Neural cell (in vitro differentiated cells): ENCODE data around the gene CASP2. TPM values are rescaled to one million over a fixed set of nuclear protein-coding genes. Genes with fewer than 3 reads are reported as not detected.

Source experiments
- H2AFZ ChIP-seq: fragments of 200-600, 300-800 bp; sonication (generic), shearing (Covaris generic); 2 replicates; pipeline ENCODE4 v1.6.0; 2014; ENCODE audit warnings: low read depth, mild to moderate bottlenecking, antibody characterized with exemption, low read length, moderate library complexity
- H3F3A ChIP-seq: fragments of 200-600 bp; shearing (Covaris generic); 2 replicates; pipeline ENCODE4 v1.6.1; 2016; ENCODE audit warnings: mild to moderate bottlenecking, moderate library complexity, mixed read lengths, antibody characterized with exemption, low read length; ENCODE audit not compliant: insufficient read depth, poor library complexity, severe bottlenecking
- H3K27ac ChIP-seq: fragments of 200-600, 300-800 bp; sonication (generic), shearing (Covaris generic); 2 replicates; pipeline ENCODE4 v1.5.1; 2014; ENCODE audit warnings: mild to moderate bottlenecking, low read length, moderate library complexity
- H3K27me3 ChIP-seq: fragments of 300-800, 200-600 bp; sonication (generic), shearing (Covaris generic); 2 replicates; pipeline ENCODE4 v1.6.0; 2014; ENCODE audit warnings: mild to moderate bottlenecking, low read depth, low read length, moderate library complexity; ENCODE audit not compliant: insufficient read depth
- H3K36me3 ChIP-seq: fragments of 300-800, 200-600 bp; sonication (generic), shearing (Covaris generic); 2 replicates; pipeline ENCODE4 v1.5.1; 2014; ENCODE audit warnings: mild to moderate bottlenecking, antibody characterized with exemption, low read length, moderate library complexity; ENCODE audit not compliant: insufficient read depth
- H3K4me2 ChIP-seq: fragments of 300-800, 200-600 bp; sonication (generic), shearing (Covaris generic); 2 replicates; pipeline ENCODE4 v1.6.0; 2014; ENCODE audit warnings: mild to moderate bottlenecking, low read length
- H3K4me3 ChIP-seq: fragments of 300-800, 200-600 bp; sonication (generic), shearing (Covaris generic); 2 replicates; pipeline ENCODE4 v1.5.1; 2014; ENCODE audit warnings: mild to moderate bottlenecking, low read length, moderate library complexity
- H3K79me2 ChIP-seq: fragments of 200-600 bp; shearing (Covaris generic); replicated peaks from 2 replicates; pipeline ENCODE4 v1.6.0; 2014; ENCODE audit warnings: mild to moderate bottlenecking, low read length, moderate library complexity; ENCODE audit not compliant: insufficient read depth
- H3K9ac ChIP-seq: fragments of 300-800, 200-600 bp; sonication (generic), shearing (Covaris generic); 2 replicates; pipeline ENCODE4 v1.6.1; 2016; ENCODE audit warnings: mild to moderate bottlenecking, low read length, mixed read lengths
- H3K9me2 ChIP-seq: fragments of 200-600 bp; shearing (Covaris generic); 2 replicates; pipeline ENCODE4 v1.6.1; 2016; ENCODE audit warnings: mild to moderate bottlenecking, low read length, mixed read lengths; ENCODE audit not compliant: insufficient read depth
- H3K9me3 ChIP-seq: fragments of 200-600, 300-800 bp; sonication (generic), shearing (Covaris generic); 2 replicates; pipeline ENCODE4 v1.6.1; 2016; ENCODE audit warnings: mild to moderate bottlenecking, mixed run types, low read length, moderate library complexity, mixed read lengths
- H4K20me1 ChIP-seq: fragments of 200-600 bp; shearing (Covaris generic); 2 replicates; pipeline ENCODE4 v1.6.1; 2016; ENCODE audit warnings: mild to moderate bottlenecking, mixed run types; ENCODE audit not compliant: insufficient read depth
- CTCF ChIP-seq: fragments of 450-650 bp; IDR thresholded peaks from 2 replicates; pipeline ENCODE4 v1.5.1; 2014; ENCODE audit warnings: antibody characterized with exemption, mild to moderate bottlenecking, moderate library complexity; ENCODE audit not compliant: poor library complexity, severe bottlenecking
- EZH2 ChIP-seq: fragments of 200-600, 300-800 bp; shearing (Covaris generic), sonication (generic); IDR thresholded peaks from 2 replicates; pipeline ENCODE4 v1.6.1; 2014; ENCODE audit warnings: antibody characterized with exemption, low read length, borderline replicate concordance, mild to moderate bottlenecking; ENCODE audit not compliant: insufficient read depth, poor library complexity, severe bottlenecking
- MXI1 ChIP-seq: fragments of 450-650 bp; conservative IDR thresholded peaks from 2 replicates; pipeline ENCODE4 v1.6.1; 2014; ENCODE audit warnings: antibody characterized with exemption, mild to moderate bottlenecking; ENCODE audit not compliant: poor library complexity, severe bottlenecking
- RAD21 ChIP-seq: fragments of 450-650 bp; conservative IDR thresholded peaks from 2 replicates; pipeline ENCODE4 v1.6.1; 2014; ENCODE audit warnings: antibody characterized with exemption, mild to moderate bottlenecking, moderate library complexity
- SMC3 ChIP-seq: fragments of 450-650 bp; conservative IDR thresholded peaks from 2 replicates; pipeline ENCODE4 v1.6.1; 2014; ENCODE audit warnings: antibody characterized with exemption, mild to moderate bottlenecking, moderate library complexity; ENCODE audit not compliant: poor library complexity
- TAF1 ChIP-seq: IDR thresholded peaks from 2 replicates; pipeline ENCODE4 v1.6.1; 2012; ENCODE audit warnings: low read depth
- polyA plus RNA-seq: library from polyadenylated mRNA; depleted of rRNA; stranded (reverse); fragments of >200 nt; gene quantifications from 2 replicates; pipeline ENCODE4 v1.2.3, GENCODE V29; 2014
- TF ChIP-seq, protein P1 (sequence below): IDR thresholded peaks from 2 replicates; pipeline ENCODE4 v1.6.1; 2012; ENCODE audit warnings: borderline replicate concordance

CASP2 gene
- polyA plus RNA-seq, 1 donor from 2014 or later, result 9.0 TPM

DNA sequence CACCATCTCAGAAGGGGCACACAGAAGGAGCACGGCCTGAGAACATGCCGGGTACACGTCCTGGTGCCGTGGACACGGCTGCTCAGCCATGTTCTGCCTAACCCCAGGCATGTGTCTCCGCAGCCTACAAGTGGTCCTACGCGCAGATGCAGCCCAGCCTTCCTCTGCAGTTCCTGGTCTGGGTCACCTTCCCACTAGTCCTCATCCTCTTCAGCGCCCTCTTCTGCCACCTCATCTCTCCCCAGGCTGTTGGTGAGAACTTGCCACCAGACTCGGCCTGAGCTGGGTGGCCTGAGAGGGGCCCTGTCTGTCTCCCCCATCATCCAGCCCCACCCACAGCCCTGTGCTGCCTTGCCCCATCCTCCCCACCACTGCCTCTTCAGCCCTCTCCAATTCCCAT, 33.1 kb downstream of the CASP2 start:
- Histone ChIP-seq H2AFZ (no peak overlapping the region), H3K9me3 (no peaks in the 10 kb centered on the region), H3K27ac (no peak overlapping the region), H3F3A (no peaks in the 10 kb centered on the region), H3K4me2 (no peak overlapping the region), H3K9me2 (no peaks in the 10 kb centered on the region), H3K36me3 (no peaks in the 10 kb centered on the region), H4K20me1 (no peaks in the 10 kb centered on the region), H3K27me3 (no peaks in the 10 kb centered on the region), H3K9ac (no peak overlapping the region), H3K4me3 (no peak overlapping the region), H3K79me2 (no peaks in the 10 kb centered on the region)
- no peak for TF ChIP-seq EZH2

- Histone ChIP-seq H3K4me3 (no peak overlapping the region), H3F3A (no peaks in the 10 kb centered on the region), H3K27ac (no peak overlapping the region), H2AFZ (no peak overlapping the region), H3K79me2 (no peaks in the 10 kb centered on the region), H3K9me2 (no peaks in the 10 kb centered on the region), H3K27me3 (no peaks in the 10 kb centered on the region), H3K9me3 (no peaks in the 10 kb centered on the region), H3K4me2 (no peak overlapping the region), H4K20me1 (no peaks in the 10 kb centered on the region), H3K36me3 (no peaks in the 10 kb centered on the region), H3K9ac (no peak overlapping the region)
- TF ChIP-seq TAF1 (no peak), SMC3 (no peak), EZH2 (no peak), MXI1 (no peak), CTCF (no peak)
- TF ChIP-seq, protein P1, sequence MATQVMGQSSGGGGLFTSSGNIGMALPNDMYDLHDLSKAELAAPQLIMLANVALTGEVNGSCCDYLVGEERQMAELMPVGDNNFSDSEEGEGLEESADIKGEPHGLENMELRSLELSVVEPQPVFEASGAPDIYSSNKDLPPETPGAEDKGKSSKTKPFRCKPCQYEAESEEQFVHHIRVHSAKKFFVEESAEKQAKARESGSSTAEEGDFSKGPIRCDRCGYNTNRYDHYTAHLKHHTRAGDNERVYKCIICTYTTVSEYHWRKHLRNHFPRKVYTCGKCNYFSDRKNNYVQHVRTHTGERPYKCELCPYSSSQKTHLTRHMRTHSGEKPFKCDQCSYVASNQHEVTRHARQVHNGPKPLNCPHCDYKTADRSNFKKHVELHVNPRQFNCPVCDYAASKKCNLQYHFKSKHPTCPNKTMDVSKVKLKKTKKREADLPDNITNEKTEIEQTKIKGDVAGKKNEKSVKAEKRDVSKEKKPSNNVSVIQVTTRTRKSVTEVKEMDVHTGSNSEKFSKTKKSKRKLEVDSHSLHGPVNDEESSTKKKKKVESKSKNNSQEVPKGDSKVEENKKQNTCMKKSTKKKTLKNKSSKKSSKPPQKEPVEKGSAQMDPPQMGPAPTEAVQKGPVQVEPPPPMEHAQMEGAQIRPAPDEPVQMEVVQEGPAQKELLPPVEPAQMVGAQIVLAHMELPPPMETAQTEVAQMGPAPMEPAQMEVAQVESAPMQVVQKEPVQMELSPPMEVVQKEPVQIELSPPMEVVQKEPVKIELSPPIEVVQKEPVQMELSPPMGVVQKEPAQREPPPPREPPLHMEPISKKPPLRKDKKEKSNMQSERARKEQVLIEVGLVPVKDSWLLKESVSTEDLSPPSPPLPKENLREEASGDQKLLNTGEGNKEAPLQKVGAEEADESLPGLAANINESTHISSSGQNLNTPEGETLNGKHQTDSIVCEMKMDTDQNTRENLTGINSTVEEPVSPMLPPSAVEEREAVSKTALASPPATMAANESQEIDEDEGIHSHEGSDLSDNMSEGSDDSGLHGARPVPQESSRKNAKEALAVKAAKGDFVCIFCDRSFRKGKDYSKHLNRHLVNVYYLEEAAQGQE, result no peak
These were observed 33.6 kb downstream of the CASP2 start for GRCh38 chr7:143321734-143322133.

GRCh38 chr7:143322760-143323633, 34.8 kb downstream of the CASP2 start:
- no peak overlapping the region for H3K27ac ChIP-seq
- H3K4me2 ChIP-seq, result no peak overlapping the region
- no peaks in the 10 kb centered on the region for H3K36me3 ChIP-seq
- no peaks in the 10 kb centered on the region for H3K9me3 ChIP-seq
- no peaks in the 10 kb centered on the region for H4K20me1 ChIP-seq
- no peaks in the 10 kb centered on the region for H3K27me3 ChIP-seq
- H3K9me2 ChIP-seq, result no peaks in the 10 kb centered on the region
- no peak overlapping the region for H3K9ac ChIP-seq
- no peaks in the 10 kb centered on the region for H3K79me2 ChIP-seq
- TF ChIP-seq RAD21, result no peak
- H2AFZ ChIP-seq, result no peak overlapping the region
- no peaks in the 10 kb centered on the region for H3F3A ChIP-seq
- no peak overlapping the region for H3K4me3 ChIP-seq
